Activated CD8-positive, alpha-beta T cell treated with anti-CD3 and anti-CD28 coated beads for 36 hours (primary cell): ENCODE data around the gene PADI3. TPM values are rescaled to one million over a fixed set of nuclear protein-coding genes. Genes with fewer than 3 reads are reported as not detected.

Experiments
- ATAC-seq: fragments of 200-7000 bp; cut with Tn5 transposase; one replicate; pipeline ENCODE4 v1.10.0; 2021; ENCODE audit warnings: mild to moderate bottlenecking, moderate library complexity
- CTCF ChIA-PET: fragments of 350-600 bp; sonication (Branson Sonifier 250); formaldehyde crosslinking; loops from one replicate; lab custom pipeline; 2021; ENCODE audit warnings: antibody characterized with exemption; lab: Charles Lee
- POLR2A ChIA-PET: fragments of 350-600 bp; sonication (Branson Sonifier 250); formaldehyde crosslinking; loops from one replicate; lab custom pipeline; 2021; ENCODE audit warnings: antibody characterized with exemption; lab: Charles Lee
- DNase-seq: peaks from one replicate; pipeline ENCODE4 v3.0.0-alpha.2; 2020
- H3K27ac Mint-ChIP-seq: one replicate; pipeline ENCODE4 v1.8.0; 2021; ENCODE audit warnings: mild to moderate bottlenecking, mixed read lengths
- H3K27me3 Mint-ChIP-seq: one replicate; pipeline ENCODE4 v1.8.0; 2021; ENCODE audit warnings: mixed read lengths
- H3K36me3 Mint-ChIP-seq: one replicate; pipeline ENCODE4 v1.8.0; 2021; ENCODE audit warnings: low read depth, mixed read lengths
- H3K4me1 Mint-ChIP-seq: one replicate; pipeline ENCODE4 v1.8.0; 2021; ENCODE audit warnings: low read depth, mixed read lengths
- H3K4me3 Mint-ChIP-seq: one replicate; pipeline ENCODE4 v1.8.0; 2021; ENCODE audit warnings: mild to moderate bottlenecking, moderate library complexity, mixed read lengths
- H3K9me3 Mint-ChIP-seq: one replicate; pipeline ENCODE4 v1.8.0; 2021; ENCODE audit warnings: mixed read lengths
- CTCF ChIP-seq: fragments of 200-600 bp; IDR thresholded peaks from one replicate; pipeline ENCODE4 v1.8.0; 2022; ENCODE audit warnings: antibody characterized with exemption, mild to moderate bottlenecking
- intact Hi-C: fragments of 100-400 bp; cut with micrococcal nuclease; formaldehyde crosslinking; loops from one replicate; pipeline ENCODE4 v1.10.0; 2022
- total RNA-seq, 2 experiments: library from RNA; stranded (reverse); gene quantifications; one replicate each; pipeline ENCODE4 v1.2.3, GENCODE V29; 2021

Gene PADI3
- total RNA-seq, 2 experiments from 2014 or later, result not detected

- no peaks in the 10 kb centered on the region for H3K4me1 Mint-ChIP-seq
- H3K4me3 Mint-ChIP-seq, result no peak overlapping the region
- H3K27me3 Mint-ChIP-seq, result no peaks in the 10 kb centered on the region
- intact Hi-C loops, result no loop called here
- DNase-seq (no peak), ATAC-seq (no peak)
- ChIA-PET POLR2A (interaction anchor here (0.9 to 1.1 kb wide), 2 partner anchors 80 to 111 kb away, joined by 3 read pairs; no protein-coding TSS in a partner anchor), CTCF (interaction anchor here (6.1 kb wide), 1 partner anchor 107 kb away, joined by 163 read pairs; no protein-coding TSS in a partner anchor)
- no peaks in the 10 kb centered on the region for H3K9me3 Mint-ChIP-seq
- no peak for TF ChIP-seq CTCF
- no peaks in the 10 kb centered on the region for H3K36me3 Mint-ChIP-seq
- no peak overlapping the region for H3K27ac Mint-ChIP-seq
Measured at GRCh38 chr1:17232759-17233661, 15.9 kb upstream of the PADI3 start.

- intact Hi-C loops, result no loop called here
- no peaks in the 10 kb centered on the region for H3K36me3 Mint-ChIP-seq
- POLR2A ChIA-PET, result interaction anchor here (0.9 to 1.1 kb wide), 2 partner anchors 81 to 112 kb away, joined by 3 read pairs; no protein-coding TSS in a partner anchor
- peak; percentile 45 for ATAC-seq
- H3K9me3 Mint-ChIP-seq, result no peaks in the 10 kb centered on the region
- no peaks in the 10 kb centered on the region for H3K27me3 Mint-ChIP-seq
- TF ChIP-seq CTCF, result no peak
- CTCF ChIA-PET, result interaction anchor here (0.9 to 6.1 kb wide), 3 partner anchors 8 to 108 kb away, joined by 3 to 163 read pairs (median 6); no protein-coding TSS in a partner anchor
- H3K27ac Mint-ChIP-seq, result no peak overlapping the region
- no peak for DNase-seq
- H3K4me1 Mint-ChIP-seq, result no peaks in the 10 kb centered on the region
- H3K4me3 Mint-ChIP-seq, result no peak overlapping the region
Measured at GRCh38 chr1:17233675-17234320, 15.1 kb upstream of the PADI3 start.

- no peaks in the 10 kb centered on the region for H3K9me3 Mint-ChIP-seq
- intact Hi-C loops, result no loop called here
- no peak for ATAC-seq
Measured at GRCh38 chr1:17234405-17234804, 14.5 kb upstream of the PADI3 start.

GRCh38 chr1:17235135-17235885 lies 13.6 kb upstream of the PADI3 start:
- TF ChIP-seq CTCF, result no peak
- Mint-ChIP-seq H3K4me1 (no peaks in the 10 kb centered on the region), H3K36me3 (no peaks in the 10 kb centered on the region), H3K27me3 (no peaks in the 10 kb centered on the region), H3K4me3 (no peak overlapping the region), H3K27ac (no peak overlapping the region), H3K9me3 (no peaks in the 10 kb centered on the region)
- intact Hi-C loops, result no loop called here
- ATAC-seq, result no peak
- DNase-seq, result no peak
- POLR2A ChIA-PET, result no interaction called here
- CTCF ChIA-PET, result interaction anchor here (1.0 to 6.1 kb wide), 3 partner anchors 10 to 110 kb away, joined by 3 to 163 read pairs (median 6); no protein-coding TSS in a partner anchor

More at GRCh38 chr1:17234405-17234804, 14.5 kb upstream of the PADI3 start:
- DNase-seq, result no peak
- POLR2A ChIA-PET, result no interaction called here
- Mint-ChIP-seq H3K4me1 (no peaks in the 10 kb centered on the region), H3K36me3 (no peaks in the 10 kb centered on the region), H3K27ac (no peak overlapping the region), H3K27me3 (no peaks in the 10 kb centered on the region), H3K4me3 (no peak overlapping the region)
- CTCF ChIA-PET, result interaction anchor here (0.9 to 6.1 kb wide), 3 partner anchors 9 to 109 kb away, joined by 3 to 163 read pairs (median 6); no protein-coding TSS in a partner anchor
- no peak for TF ChIP-seq CTCF
